SH-SY5Y (cell line): ENCODE data around the gene AMER2.

Source experiments
- GATA2 ChIP-seq: IDR thresholded peaks from 2 replicates; pipeline ENCODE4 v1.6.1; 2011; ENCODE audit warnings: mild to moderate bottlenecking, low read depth, low read length
- GATA3 ChIP-seq: IDR thresholded peaks from 2 replicates; pipeline ENCODE4 v1.6.1; 2011; ENCODE audit warnings: low read depth, mild to moderate bottlenecking, low read length, moderate library complexity

AMER2 gene

GRCh38 chr13:25171517-25172302, at the start of gene AMER2:
TSS of gene AMER2 (minus strand) at chr13:25172288. CDS start at chr13:25171619, 669 bp downstream.
- TF ChIP-seq GATA2: no peak
- no peak for TF ChIP-seq GATA3

- no peak for TF ChIP-seq GATA3
Measured at GRCh38 chr13:25218019-25218418, 45.9 kb upstream of the AMER2 start.

- TF ChIP-seq GATA2 (no peak), GATA3 (no peak)
Measured at GRCh38 chr13:25217023-25217885, 45.2 kb upstream of the AMER2 start.

GRCh38 chr13:25215253-25215575, 43.1 kb upstream of the AMER2 start:
- TF ChIP-seq GATA2 (no peak), GATA3 (no peak)

- TF ChIP-seq GATA2 (no peak), GATA3 (no peak)
Measured at GRCh38 chr13:25214491-25215252, 42.6 kb upstream of the AMER2 start.

GRCh38 chr13:25213715-25214114, 41.6 kb upstream of the AMER2 start:
- no peak for TF ChIP-seq GATA2
- no peak for TF ChIP-seq GATA3

GRCh38 chr13:25210842-25211569, 38.9 kb upstream of the AMER2 start:
- no peak for TF ChIP-seq GATA2
- TF ChIP-seq GATA3: no peak

- TF ChIP-seq GATA2: no peak
- TF ChIP-seq GATA3: no peak
Measured at GRCh38 chr13:25207291-25207810, 35.3 kb upstream of the AMER2 start.

GRCh38 chr13:25204863-25205262, 32.8 kb upstream of the AMER2 start:
- no peak for TF ChIP-seq GATA2
- TF ChIP-seq GATA3: no peak

- TF ChIP-seq GATA3 (no peak), GATA2 (no peak)
Measured at GRCh38 chr13:25203127-25203740, 31.1 kb upstream of the AMER2 start.

- TF ChIP-seq GATA3 (no peak), GATA2 (no peak)
Measured at GRCh38 chr13:25200783-25201182, 28.7 kb upstream of the AMER2 start.

GRCh38 chr13:25198647-25199046, 26.6 kb upstream of the AMER2 start:
- TF ChIP-seq GATA3 (no peak), GATA2 (no peak)

GRCh38 chr13:25196971-25197370, 24.9 kb upstream of the AMER2 start:
- TF ChIP-seq GATA3: no peak

GRCh38 chr13:25192936-25193335, 20.8 kb upstream of the AMER2 start:
- TF ChIP-seq GATA3 (no peak), GATA2 (no peak)
